GM12878 (cell line): ENCODE data around the gene CCDC39.

ENCODE experiments used
- NR2C2 ChIP-seq: IDR thresholded peaks from 2 replicates; pipeline ENCODE4 v1.6.1; 2011; ENCODE audit warnings: borderline replicate concordance, low read depth; ENCODE audit not compliant: control insufficient read depth, insufficient read length
- POLR2AphosphoS2 ChIP-seq: IDR thresholded peaks from 2 replicates; pipeline ENCODE4 v1.6.1; 2011; ENCODE audit warnings: low read depth, mild to moderate bottlenecking, low read length, improper control_type of control experiment, moderate library complexity
- SREBF2 ChIP-seq: IDR thresholded peaks from 2 replicates; pipeline ENCODE4 v1.6.1; 2012; ENCODE audit warnings: mild to moderate bottlenecking, low read length
- TF ChIP-seq, protein P1 (sequence below), 3 experiments: IDR thresholded peaks in 2 of 3; conservative IDR thresholded peaks in 1 of 3; 2 replicates each; pipeline ENCODE4 v1.5.1; 2011; ENCODE audit warnings: low read depth in 3 of 3, low read length in 3 of 3, mild to moderate bottlenecking in 3 of 3, control low read depth in 2 of 3, moderate library complexity in 2 of 3, inconsistent platforms in 1 of 3, mixed read lengths in 1 of 3; ENCODE audit not compliant: control insufficient read depth in 2 of 3, insufficient read depth in 1 of 3; ENCODE audit errors: extremely low read depth in 1 of 3

DNA sequence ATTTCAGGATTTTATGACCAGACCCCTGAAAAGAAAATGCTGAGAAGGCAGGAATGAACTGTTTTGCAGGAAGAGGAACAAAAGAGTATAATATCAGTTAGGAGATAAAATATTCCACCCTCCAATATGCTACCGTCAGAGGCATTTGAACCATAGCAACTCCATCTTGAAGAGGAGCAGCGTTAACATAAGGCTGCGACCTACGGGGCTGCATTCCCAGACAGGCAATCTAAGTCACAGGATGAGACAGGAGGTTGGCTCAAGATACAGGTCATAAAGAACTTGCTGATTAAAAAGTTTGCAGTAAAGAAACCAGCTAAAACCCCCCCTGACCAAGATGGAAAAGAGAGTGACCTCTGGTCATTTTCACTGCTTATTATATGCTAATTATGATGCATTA lies 22.9 kb downstream of the CCDC39 start:
- TF ChIP-seq POLR2AphosphoS2 (no peak), NR2C2 (no peak), SREBF2 (no peak)
- TF ChIP-seq, protein P1, sequence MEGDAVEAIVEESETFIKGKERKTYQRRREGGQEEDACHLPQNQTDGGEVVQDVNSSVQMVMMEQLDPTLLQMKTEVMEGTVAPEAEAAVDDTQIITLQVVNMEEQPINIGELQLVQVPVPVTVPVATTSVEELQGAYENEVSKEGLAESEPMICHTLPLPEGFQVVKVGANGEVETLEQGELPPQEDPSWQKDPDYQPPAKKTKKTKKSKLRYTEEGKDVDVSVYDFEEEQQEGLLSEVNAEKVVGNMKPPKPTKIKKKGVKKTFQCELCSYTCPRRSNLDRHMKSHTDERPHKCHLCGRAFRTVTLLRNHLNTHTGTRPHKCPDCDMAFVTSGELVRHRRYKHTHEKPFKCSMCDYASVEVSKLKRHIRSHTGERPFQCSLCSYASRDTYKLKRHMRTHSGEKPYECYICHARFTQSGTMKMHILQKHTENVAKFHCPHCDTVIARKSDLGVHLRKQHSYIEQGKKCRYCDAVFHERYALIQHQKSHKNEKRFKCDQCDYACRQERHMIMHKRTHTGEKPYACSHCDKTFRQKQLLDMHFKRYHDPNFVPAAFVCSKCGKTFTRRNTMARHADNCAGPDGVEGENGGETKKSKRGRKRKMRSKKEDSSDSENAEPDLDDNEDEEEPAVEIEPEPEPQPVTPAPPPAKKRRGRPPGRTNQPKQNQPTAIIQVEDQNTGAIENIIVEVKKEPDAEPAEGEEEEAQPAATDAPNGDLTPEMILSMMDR (IDR thresholded peaks at IDR 0.05 in 2 of 3, conservative IDR thresholded peaks at IDR 0.05 in 1 of 3; ENCODE audit: control insufficient read depth in 2 of 3, extremely low read depth in 1 of 3, insufficient read depth in 1 of 3, low read depth in 3 of 3, low read length in 3 of 3), result no peak
